ENCODE measurements around the gene MOCOS. TPM values are rescaled to one million over a fixed set of nuclear protein-coding genes. Genes with fewer than 3 reads are reported as not detected.

Gene MOCOS
- total and polyA plus RNA-seq, 2 donors from 2014 or later: 1.1 to 5.8 TPM

GRCh38 chr18:36298126-36298741 is 110.9 kb downstream of the MOCOS start:
- TF ChIP-seq CTCF (IDR thresholded peaks at IDR 0.05; ENCODE audit: borderline replicate concordance, extremely low read depth, insufficient read depth): no peak
- H3K36me3 ChIP-seq (ENCODE audit: control insufficient read depth in 2 of 3, insufficient read depth in 3 of 3, low read length in 3 of 3): no peaks in the 10 kb centered on the region
- H3K4me3 ChIP-seq (ENCODE audit: low read length in 3 of 3): peak overlapping the region in 2 of 3 donors; percentile 45 to 65
- peak overlapping the region; percentile 75 to 88 for H3K27ac ChIP-seq (ENCODE audit: low read depth in 2 of 2, low read length in 2 of 2)
- no peaks in the 10 kb centered on the region for H3K27me3 ChIP-seq (ENCODE audit: control insufficient read depth, insufficient read depth, low read length)
- H3K9me3 ChIP-seq (ENCODE audit: control insufficient read depth in 2 of 3, insufficient read depth in 1 of 3, low read length in 3 of 3): no peaks in the 10 kb centered on the region
- H3K9ac ChIP-seq (ENCODE audit: low read length in 3 of 3): peak overlapping the region in 2 of 3 donors; percentile 8 to 66
- intact Hi-C loops (cut with DNase I): no loop called here
- DNase-seq: peak; percentile 58 to 80 (median 68)
- H3K4me1 ChIP-seq (ENCODE audit: control insufficient read depth in 2 of 3, insufficient read depth in 2 of 3, low read depth in 1 of 3, low read length in 3 of 3): peaks cover 0 to 17% (median 17%) of the 10 kb centered on the region in 3 donors
- FAIRE-seq: no peak

- intact Hi-C loops (cut with DNase I): no loop called here
These were observed 111.7 kb downstream of the MOCOS start for GRCh38 chr18:36299015-36299414.

GRCh38 chr18:36300211-36300610 is 112.9 kb downstream of the MOCOS start:
- Histone ChIP-seq H3K9ac (ENCODE audit: low read length in 3 of 3) (peak overlapping the region in 1 of 3 donors; percentile 48), H3K27me3 (ENCODE audit: control insufficient read depth, insufficient read depth, low read length) (no peaks in the 10 kb centered on the region)
- no peak for FAIRE-seq

More at GRCh38 chr18:36299015-36299414, 111.7 kb downstream of the MOCOS start:
- DNase-seq: no peak
- TF ChIP-seq CTCF (IDR thresholded peaks at IDR 0.05; ENCODE audit: borderline replicate concordance, extremely low read depth, insufficient read depth): no peak
- Histone ChIP-seq H3K9me3 (ENCODE audit: control insufficient read depth in 2 of 3, insufficient read depth in 1 of 3, low read length in 3 of 3) (no peaks in the 10 kb centered on the region), H3K4me3 (ENCODE audit: low read length in 3 of 3) (peak overlapping the region; percentile 21 to 65 (median 35)), H3K36me3 (ENCODE audit: control insufficient read depth in 2 of 3, insufficient read depth in 3 of 3, low read length in 3 of 3) (no peaks in the 10 kb centered on the region), H3K27ac (ENCODE audit: low read depth in 2 of 2, low read length in 2 of 2) (peak overlapping the region; percentile 45 to 48), H3K27me3 (ENCODE audit: control insufficient read depth, insufficient read depth, low read length) (no peaks in the 10 kb centered on the region), H3K9ac (ENCODE audit: low read length in 3 of 3) (peak overlapping the region in 1 of 3 donors; percentile 48), H3K4me1 (ENCODE audit: control insufficient read depth in 2 of 3, insufficient read depth in 2 of 3, low read depth in 1 of 3, low read length in 3 of 3) (peaks cover 0 to 23% (median 18%) of the 10 kb centered on the region in 3 donors)
- FAIRE-seq: no peak

More at GRCh38 chr18:36300211-36300610, 112.9 kb downstream of the MOCOS start:
- Histone ChIP-seq H3K36me3 (ENCODE audit: control insufficient read depth in 2 of 3, insufficient read depth in 3 of 3, low read length in 3 of 3) (no peaks in the 10 kb centered on the region), H3K4me1 (ENCODE audit: control insufficient read depth in 2 of 3, insufficient read depth in 2 of 3, low read depth in 1 of 3, low read length in 3 of 3) (peaks cover 0 to 23% (median 18%) of the 10 kb centered on the region in 3 donors), H3K27ac (ENCODE audit: low read depth in 2 of 2, low read length in 2 of 2) (peak overlapping the region; percentile 48 to 61), H3K4me3 (ENCODE audit: low read length in 3 of 3) (peak overlapping the region in 1 of 3 donors; percentile 65), H3K9me3 (ENCODE audit: control insufficient read depth in 2 of 3, insufficient read depth in 1 of 3, low read length in 3 of 3) (no peaks in the 10 kb centered on the region)
- DNase-seq: peak in 1 of 5 donors; percentile 20
- TF ChIP-seq CTCF (IDR thresholded peaks at IDR 0.05; ENCODE audit: borderline replicate concordance, extremely low read depth, insufficient read depth): no peak
- intact Hi-C loops (cut with DNase I): no loop called here
